GM21515 (cell line): Measurements from ENCODE around the gene RILPL2.
"Not testable (repeated sequence)": the region's sequence is repeated elsewhere in the genome, so short reads cannot be mapped to it uniquely, and the experiment has no call there.

Experiments
- ATAC-seq: cut with Tn5 transposase; IDR thresholded peaks from one replicate; pipeline ENCODE4 v1.9.1; 2021; ENCODE audit not compliant: unreplicated experiment

The RILPL2 gene

DNA sequence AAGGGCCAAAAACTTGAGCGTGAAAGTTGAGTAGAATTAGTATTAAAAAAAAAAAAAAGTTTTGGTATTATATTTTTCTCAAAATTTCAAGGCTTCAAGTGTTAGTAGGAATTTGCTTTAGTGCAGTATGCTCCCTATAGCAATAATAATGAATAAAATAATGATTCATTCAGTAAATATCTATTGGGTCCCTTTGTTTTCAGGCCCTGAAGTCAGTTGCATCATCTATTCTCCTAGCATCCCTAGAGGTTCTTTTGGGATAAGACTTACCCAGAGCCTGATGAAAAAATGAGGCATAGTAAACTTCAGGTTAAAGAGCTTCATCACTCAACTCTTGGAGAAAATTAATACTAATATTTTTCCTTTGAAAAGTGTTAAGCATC, 51.5 kb downstream of the RILPL2 start:
- no peak for ATAC-seq

- ATAC-seq = no peak
These were observed 52.0 kb downstream of the RILPL2 start for GRCh38 chr12:123384318-123384993.

GRCh38 chr12:123382684-123383083, 53.8 kb downstream of the RILPL2 start:
- no peak for ATAC-seq

DNA sequence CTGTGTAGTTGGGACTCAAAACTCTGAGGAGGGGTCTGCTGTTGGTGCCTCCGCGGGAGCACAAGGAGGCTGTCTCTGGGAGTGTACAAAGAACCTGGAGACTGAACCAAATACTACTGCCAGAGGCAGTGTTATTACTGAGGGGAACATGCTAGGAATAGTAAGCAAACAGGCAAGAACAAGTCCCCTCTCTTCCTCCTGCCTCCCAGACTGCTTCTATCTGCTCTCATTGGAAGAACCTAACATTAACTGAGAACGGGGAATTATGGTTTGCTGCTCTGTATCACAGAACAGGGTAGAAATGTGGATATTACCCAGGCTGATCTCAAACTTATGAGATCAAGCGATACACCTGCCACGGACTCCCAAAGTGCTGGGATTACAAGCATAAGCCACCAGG, 57.1 kb downstream of the RILPL2 start:
- ATAC-seq = no peak

DNA sequence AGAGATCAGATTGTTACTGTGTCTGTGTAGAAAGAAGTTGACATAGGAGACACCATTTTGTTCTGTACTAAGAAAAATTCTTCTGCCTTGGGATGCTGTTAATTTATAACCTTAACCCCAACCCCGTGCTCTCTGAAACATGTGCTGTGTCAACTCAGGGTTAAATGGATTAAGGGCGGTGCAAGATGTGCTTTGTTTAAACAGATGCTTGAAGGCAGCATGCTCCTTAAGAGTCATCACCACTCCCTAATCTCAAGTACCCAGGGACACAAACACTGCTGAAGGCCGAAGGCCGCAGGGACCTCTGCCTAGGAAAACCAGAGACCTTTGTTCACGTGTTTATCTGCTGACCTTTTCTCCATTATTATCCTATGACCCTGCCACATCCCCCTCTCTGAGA, 64.1 kb downstream of the RILPL2 start:
- not testable (repeated sequence) for ATAC-seq

DNA sequence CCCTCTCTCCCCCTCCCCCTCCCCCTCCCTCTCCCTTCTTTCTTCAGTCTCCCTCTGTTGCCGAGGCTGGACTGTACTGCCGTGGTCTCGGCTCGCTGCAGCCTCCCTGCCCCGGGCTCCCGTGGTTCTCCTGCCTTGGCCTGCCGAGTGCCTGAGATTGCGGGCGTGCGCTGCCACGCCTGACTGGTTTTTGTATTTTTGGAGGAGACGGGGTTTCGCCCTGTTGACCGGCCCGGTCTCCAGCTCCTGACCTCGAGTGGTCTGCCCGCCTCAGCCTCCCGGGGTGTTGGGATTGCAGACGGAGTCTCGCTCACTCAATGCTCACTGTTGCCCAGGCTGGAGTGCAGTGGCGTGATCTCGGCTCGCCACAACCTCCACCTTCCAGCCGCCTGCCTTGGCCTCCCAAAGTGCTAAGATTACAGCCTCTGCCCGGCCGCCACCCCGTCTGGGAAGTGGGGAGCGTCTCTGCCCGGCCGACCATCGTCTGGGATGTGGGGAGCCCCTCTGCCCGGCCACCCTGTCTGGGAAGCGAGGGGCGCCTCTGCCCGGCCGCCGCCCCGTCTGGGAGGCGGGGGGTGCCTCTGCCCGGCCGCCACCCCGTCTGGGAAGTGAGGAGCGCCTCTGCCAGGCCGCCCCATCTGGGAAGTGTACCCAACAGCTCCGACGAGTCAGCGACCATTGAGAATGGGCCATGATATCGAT, 64.7 kb downstream of the RILPL2 start:
- not testable (repeated sequence) for ATAC-seq

DNA sequence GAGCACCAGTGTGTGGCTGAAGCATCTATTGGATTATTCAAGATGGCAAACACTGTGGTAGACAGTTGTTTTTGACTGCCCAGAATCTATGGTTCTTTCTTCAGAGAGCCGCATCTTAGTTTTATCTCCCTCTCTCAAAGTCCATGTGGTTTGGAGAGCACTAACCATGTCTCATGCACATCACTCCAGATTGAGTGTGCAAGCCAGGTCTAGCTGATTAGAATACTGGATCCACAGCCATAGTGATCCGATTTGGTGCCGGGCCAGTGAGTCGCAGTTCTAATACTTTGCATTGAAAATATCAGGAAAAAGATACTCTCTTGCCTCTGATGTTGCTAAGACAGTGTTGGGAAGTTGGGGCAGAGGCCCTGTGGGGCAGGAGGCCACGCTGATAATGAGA, 67.3 kb downstream of the RILPL2 start:
- no peak for ATAC-seq

DNA sequence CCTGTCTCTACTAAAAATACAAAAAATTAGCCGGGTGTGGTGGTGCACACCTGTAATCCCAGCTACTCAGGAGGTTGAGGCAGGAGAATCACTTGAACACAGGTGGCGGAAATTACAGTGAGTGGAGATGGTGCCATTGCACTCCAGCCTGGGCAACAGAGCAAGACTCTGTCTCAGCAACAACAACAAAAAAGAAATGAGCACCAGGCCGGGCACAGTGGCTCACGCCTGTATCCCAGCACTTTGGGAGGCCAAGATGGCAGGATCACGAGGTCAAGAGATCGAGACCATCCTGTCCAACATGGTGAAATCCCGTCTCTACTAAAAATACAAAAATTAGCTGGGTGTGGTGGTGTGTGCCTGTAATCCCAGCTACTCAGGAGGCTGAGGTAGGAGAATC, 68.1 kb downstream of the RILPL2 start:
- ATAC-seq = not testable (repeated sequence)

DNA sequence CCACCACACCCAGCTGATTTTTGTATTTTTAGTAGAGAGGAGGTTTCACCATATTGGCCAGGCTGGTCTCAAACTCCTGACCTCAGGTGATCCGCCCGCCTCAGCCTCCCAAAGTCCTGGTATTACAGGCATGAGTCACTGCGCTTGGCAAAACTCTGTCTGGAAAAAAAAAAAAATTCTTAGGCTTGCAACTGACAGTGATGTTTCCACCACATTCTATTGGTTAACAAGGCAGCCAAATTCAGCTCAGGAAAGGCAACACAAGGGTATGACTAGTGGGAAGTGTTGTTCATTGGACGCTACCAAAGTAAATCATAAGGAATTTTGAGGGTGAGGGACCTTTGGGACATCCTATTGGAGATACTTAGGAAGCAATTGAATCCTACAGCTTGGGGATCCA, 69.0 kb downstream of the RILPL2 start:
- no peak for ATAC-seq
